GM13976 (cell line): ENCODE measurements around the gene FNBP1L.
"Not testable (repeated sequence)": the region's sequence is repeated elsewhere in the genome, so short reads cannot be mapped to it uniquely, and the experiment has no call there.

Experiments used
- DNase-seq: peaks from one replicate; pipeline ENCODE4 v3.0.0; 2012; ENCODE audit warnings: low spot score
- in situ Hi-C: fragments of 300-500 bp; cut with MboI; formaldehyde crosslinking; loops from one replicate; pipeline ENCODE4 v1.12.0; 2022; ENCODE audit warnings: low sequenced_read_pairs, mixed read lengths, inconsistent platforms; ENCODE audit not compliant: unreplicated experiment
- TF ChIP-seq, protein P1 (sequence below): IDR thresholded peaks from 2 replicates; pipeline ENCODE4 v1.5.1; 2012; ENCODE audit warnings: borderline replicate concordance, mild to moderate bottlenecking; ENCODE audit not compliant: insufficient read depth; ENCODE audit errors: extremely low read depth, missing control alignments, control extremely low read depth

The FNBP1L gene

DNA sequence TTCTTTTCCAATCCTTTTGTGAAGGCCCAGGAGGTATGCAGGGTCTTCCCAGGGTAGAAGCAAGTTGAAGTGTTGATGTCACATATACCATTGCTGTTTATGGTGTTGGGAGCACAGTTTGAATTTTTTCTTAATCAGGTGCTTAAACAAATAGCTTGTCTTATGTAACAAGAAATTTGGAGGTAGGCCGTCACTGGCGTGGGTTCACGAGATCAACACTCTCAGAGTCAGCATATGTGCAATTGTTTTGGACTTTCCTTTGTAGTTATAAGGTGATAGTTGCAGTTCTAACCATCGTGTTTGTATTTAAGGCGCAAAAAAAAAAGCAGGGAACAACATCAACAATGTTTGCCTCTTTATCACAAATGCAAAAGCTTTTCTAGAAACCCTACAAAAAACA, 13.3 kb downstream of the FNBP1L start:
- TF ChIP-seq, protein P1, sequence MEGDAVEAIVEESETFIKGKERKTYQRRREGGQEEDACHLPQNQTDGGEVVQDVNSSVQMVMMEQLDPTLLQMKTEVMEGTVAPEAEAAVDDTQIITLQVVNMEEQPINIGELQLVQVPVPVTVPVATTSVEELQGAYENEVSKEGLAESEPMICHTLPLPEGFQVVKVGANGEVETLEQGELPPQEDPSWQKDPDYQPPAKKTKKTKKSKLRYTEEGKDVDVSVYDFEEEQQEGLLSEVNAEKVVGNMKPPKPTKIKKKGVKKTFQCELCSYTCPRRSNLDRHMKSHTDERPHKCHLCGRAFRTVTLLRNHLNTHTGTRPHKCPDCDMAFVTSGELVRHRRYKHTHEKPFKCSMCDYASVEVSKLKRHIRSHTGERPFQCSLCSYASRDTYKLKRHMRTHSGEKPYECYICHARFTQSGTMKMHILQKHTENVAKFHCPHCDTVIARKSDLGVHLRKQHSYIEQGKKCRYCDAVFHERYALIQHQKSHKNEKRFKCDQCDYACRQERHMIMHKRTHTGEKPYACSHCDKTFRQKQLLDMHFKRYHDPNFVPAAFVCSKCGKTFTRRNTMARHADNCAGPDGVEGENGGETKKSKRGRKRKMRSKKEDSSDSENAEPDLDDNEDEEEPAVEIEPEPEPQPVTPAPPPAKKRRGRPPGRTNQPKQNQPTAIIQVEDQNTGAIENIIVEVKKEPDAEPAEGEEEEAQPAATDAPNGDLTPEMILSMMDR = no peak
- DNase-seq = no peak
- in situ Hi-C loops = no loop called here

GRCh38 chr1:93463960-93464359, 16.0 kb downstream of the FNBP1L start:
- TF ChIP-seq, protein P1 = no peak
- no peak for DNase-seq
- in situ Hi-C loops = no loop called here

GRCh38 chr1:93465371-93466082, 17.6 kb downstream of the FNBP1L start:
- in situ Hi-C loops = not testable (repeated sequence)

GRCh38 chr1:93467606-93468005, 19.7 kb downstream of the FNBP1L start:
- DNase-seq = no peak
- in situ Hi-C loops = no loop called here
- TF ChIP-seq, protein P1 = no peak

More at GRCh38 chr1:93465371-93466082, 17.6 kb downstream of the FNBP1L start:
- not testable (repeated sequence) for DNase-seq

DNA sequence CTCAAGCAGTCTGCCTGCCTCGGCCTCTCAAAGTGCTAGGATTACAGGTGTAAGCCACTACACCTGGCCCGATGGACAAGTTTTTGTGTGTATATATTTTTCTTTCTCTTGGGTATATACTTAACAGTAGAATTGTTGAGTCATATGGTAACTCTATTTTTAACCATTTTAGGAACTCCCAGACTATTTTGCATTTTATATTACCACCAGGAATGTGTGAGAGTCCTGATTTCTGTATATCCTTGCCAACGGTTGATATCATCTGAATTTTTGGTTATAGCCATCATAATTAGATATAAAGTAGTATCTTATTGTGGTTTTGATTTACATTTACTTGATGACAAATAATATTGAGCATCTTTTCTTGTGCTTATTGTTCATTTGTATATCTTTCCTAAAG, 20.7 kb downstream of the FNBP1L start:
- DNase-seq = no peak
- in situ Hi-C loops = no loop called here
- TF ChIP-seq, protein P1 = no peak

DNA sequence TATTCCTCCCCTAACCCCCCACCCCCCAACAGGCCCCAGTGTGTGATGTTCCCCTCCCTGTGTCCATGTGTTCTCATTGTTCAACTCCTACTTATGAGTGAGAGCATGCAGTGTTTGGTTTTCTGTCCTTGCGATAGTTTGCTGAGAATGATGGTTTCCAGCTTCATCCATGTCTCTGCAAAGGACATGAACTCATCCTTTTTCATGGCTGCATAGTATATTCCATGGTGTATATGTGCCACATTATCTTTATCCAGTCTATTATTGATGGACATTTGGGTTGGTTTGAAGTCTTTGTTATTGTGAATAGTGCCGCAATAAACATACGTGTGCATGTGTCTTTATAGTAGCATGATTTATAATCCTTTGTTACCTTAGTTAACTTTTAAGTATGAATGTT, 21.3 kb downstream of the FNBP1L start:
- in situ Hi-C loops = not testable (repeated sequence)

DNA sequence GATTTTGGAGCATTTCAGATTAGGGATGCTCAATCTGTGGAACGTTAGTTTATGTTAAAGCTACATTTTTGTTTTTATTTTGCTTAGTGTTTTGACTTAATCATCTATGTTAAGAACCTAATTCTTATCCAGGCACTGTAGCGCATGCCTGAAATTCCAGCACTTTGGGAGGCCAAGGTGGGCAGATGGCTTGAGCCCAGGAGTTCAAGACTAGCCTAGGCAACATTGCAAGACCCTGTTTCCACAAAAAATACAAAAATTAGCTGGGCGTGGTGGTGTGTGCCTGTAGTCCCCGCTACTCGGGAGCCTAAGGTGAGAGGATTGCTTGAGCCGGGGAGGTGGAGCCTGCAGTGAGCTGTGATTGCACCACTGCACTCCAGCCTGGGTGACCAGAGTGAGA, 23.4 kb downstream of the FNBP1L start:
- DNase-seq = no peak
- in situ Hi-C loops = no loop called here
- TF ChIP-seq, protein P1 = no peak

More for the DNA sequence above, 21.3 kb downstream of the FNBP1L start:
- not testable (repeated sequence) for DNase-seq

DNA sequence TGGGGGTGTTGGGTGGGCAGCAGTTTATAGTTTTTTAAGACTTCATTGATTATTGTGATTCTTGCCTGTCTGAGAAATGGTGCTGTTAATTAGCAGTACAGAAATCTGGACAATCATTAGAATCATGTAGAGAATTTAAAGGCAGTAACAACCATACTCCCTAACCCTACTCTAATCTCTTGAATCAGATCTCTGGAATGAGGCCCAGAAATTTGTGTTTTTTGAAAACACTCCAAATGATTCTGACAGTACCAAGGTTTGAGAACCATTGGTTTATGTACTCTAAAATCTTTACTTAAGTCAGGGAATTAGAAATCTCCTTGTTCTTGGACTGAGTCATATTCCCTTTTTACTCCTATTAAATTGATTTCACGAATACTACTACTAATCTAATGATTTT, 24.0 kb downstream of the FNBP1L start:
- in situ Hi-C loops = no loop called here
- TF ChIP-seq, protein P1 = no peak
- no peak for DNase-seq
